Measurements from ENCODE around the gene ZNF273. TPM values are rescaled to one million over a fixed set of nuclear protein-coding genes. Genes with fewer than 3 reads are reported as not detected.

Gene ZNF273
- polyA plus RNA-seq (19.4 and 21.7 TPM in 2 replicates), polyA minus RNA-seq (23.1 and 30.7 TPM in 2 replicates)

DNA sequence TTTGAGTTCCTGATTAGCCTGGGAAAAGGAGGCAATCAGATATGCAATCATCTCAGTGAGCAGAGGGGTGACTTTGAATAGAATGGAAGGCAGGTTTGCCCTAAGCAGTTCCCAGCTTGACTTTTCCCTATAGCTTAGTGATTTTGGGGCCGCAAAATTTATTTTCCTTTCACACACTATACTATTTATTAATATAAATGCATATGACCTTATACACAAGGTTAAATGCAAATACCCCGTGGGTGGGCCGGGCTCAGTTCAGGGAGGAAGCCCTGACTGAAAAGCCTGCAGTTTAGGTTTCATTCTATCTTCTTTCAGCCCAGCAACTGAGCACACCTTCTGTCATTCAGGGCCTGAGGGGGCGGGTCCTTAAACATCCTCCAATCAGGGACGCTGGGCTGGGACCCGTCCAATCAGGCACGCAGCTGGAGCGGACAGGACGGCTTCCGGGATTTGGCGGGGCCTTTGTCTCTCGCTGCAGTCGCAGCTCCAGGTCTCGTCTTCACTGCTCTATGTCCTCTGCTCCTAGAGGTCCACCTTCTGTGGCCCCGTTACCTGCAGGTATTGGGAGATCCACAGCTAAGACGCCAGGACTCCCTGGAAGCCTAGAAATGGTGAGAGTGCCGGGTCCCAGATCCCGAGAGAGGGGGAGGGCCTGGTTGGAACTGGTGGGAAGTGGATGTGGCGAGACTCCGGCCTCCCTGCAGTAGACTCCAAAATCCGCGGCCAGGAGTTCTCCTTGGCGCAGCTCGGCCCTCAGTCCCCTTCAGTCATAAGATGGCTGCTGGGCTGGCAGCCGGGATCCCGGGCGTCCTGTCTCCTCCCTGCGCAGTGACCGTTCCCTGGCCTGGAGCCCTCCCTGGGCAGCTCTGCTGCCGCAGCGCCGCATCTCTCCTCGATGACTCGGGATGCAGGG lies at the start of gene ZNF273:
Gene ZNF273 (plus strand): TSS at position 468 of the 916 bp plus-strand sequence. CDS start 45 bp downstream, at position 513.
- no peaks in the 10 kb centered on the region for H4K20me1 ChIP-seq (ENCODE audit: insufficient read depth)
- H3K4me3 ChIP-seq (ENCODE audit: low read length): peak within 1 kb of the TSS; percentile 78
- H3K27me3 ChIP-seq (ENCODE audit: insufficient read depth, low read depth, low read length): no peaks in the 10 kb centered on the region
- H3K9me3 ChIP-seq (ENCODE audit: low read length): no peaks in the 10 kb centered on the region
- H3K79me2 ChIP-seq (replicated peaks; ENCODE audit: insufficient read depth, low read length): peaks cover 41% of the 10 kb centered on the region
- no peaks in the 10 kb centered on the region for H3K36me3 ChIP-seq (ENCODE audit: insufficient read depth, low read length)
- H3K4me2 ChIP-seq (ENCODE audit: low read length): peak within 1 kb of the TSS; percentile 86
- no peaks in the 10 kb centered on the region for H3K9me2 ChIP-seq (ENCODE audit: insufficient read depth, low read length)
- H3K27ac ChIP-seq (ENCODE audit: low read length): peak within 1 kb of the TSS; percentile 57
- no peaks in the 10 kb centered on the region for H3F3A ChIP-seq (ENCODE audit: insufficient read depth, low read length, poor library complexity, severe bottlenecking)
- H3K9ac ChIP-seq (ENCODE audit: low read length): peak within 1 kb of the TSS; percentile 73
- TF ChIP-seq, protein P1, sequence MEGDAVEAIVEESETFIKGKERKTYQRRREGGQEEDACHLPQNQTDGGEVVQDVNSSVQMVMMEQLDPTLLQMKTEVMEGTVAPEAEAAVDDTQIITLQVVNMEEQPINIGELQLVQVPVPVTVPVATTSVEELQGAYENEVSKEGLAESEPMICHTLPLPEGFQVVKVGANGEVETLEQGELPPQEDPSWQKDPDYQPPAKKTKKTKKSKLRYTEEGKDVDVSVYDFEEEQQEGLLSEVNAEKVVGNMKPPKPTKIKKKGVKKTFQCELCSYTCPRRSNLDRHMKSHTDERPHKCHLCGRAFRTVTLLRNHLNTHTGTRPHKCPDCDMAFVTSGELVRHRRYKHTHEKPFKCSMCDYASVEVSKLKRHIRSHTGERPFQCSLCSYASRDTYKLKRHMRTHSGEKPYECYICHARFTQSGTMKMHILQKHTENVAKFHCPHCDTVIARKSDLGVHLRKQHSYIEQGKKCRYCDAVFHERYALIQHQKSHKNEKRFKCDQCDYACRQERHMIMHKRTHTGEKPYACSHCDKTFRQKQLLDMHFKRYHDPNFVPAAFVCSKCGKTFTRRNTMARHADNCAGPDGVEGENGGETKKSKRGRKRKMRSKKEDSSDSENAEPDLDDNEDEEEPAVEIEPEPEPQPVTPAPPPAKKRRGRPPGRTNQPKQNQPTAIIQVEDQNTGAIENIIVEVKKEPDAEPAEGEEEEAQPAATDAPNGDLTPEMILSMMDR (IDR thresholded peaks at IDR 0.05; ENCODE audit: poor library complexity, severe bottlenecking): no peak
- no peak for TF ChIP-seq EZH2 (IDR thresholded peaks at IDR 0.05; ENCODE audit: borderline replicate concordance, insufficient read depth, low read length, poor library complexity, severe bottlenecking)
- TF ChIP-seq MXI1 (conservative IDR thresholded peaks at IDR 0.05; ENCODE audit: poor library complexity, severe bottlenecking): peak; percentile 94
- TF ChIP-seq REST (IDR thresholded peaks at IDR 0.05; ENCODE audit: borderline replicate concordance): peak; percentile 79
- no peak for TF ChIP-seq EP300 (conservative IDR thresholded peaks at IDR 0.05; ENCODE audit: poor library complexity, severe bottlenecking)
- TF ChIP-seq POLR2AphosphoS5 (IDR thresholded peaks at IDR 0.05): peak; percentile 91
- TF ChIP-seq SMC3 (conservative IDR thresholded peaks at IDR 0.05; ENCODE audit: poor library complexity): no peak
- TF ChIP-seq TAF1 (IDR thresholded peaks at IDR 0.05; ENCODE audit: low read depth): peak; percentile 54
- TF ChIP-seq RAD21 (conservative IDR thresholded peaks at IDR 0.05): no peak
- peak within 1 kb of the TSS; percentile 41 for H2AFZ ChIP-seq (ENCODE audit: low read depth, low read length)

GRCh38 chr7:64853679-64854078 lies 49.4 kb upstream of the ZNF273 start:
- H3K9me2 ChIP-seq (ENCODE audit: insufficient read depth, low read length): no peaks in the 10 kb centered on the region
- H3K36me3 ChIP-seq (ENCODE audit: insufficient read depth, low read length): no peaks in the 10 kb centered on the region
- H3K4me2 ChIP-seq (ENCODE audit: low read length): no peak overlapping the region
- H3K9me3 ChIP-seq (ENCODE audit: low read length): no peaks in the 10 kb centered on the region
- no peaks in the 10 kb centered on the region for H4K20me1 ChIP-seq (ENCODE audit: insufficient read depth)
- no peak overlapping the region for H2AFZ ChIP-seq (ENCODE audit: low read depth, low read length)
- H3K9ac ChIP-seq (ENCODE audit: low read length): no peak overlapping the region
- no peak overlapping the region for H3K27ac ChIP-seq (ENCODE audit: low read length)
- no peak overlapping the region for H3K4me3 ChIP-seq (ENCODE audit: low read length)
- no peak for TF ChIP-seq MXI1 (conservative IDR thresholded peaks at IDR 0.05; ENCODE audit: poor library complexity, severe bottlenecking)
- TF ChIP-seq EP300 (conservative IDR thresholded peaks at IDR 0.05; ENCODE audit: poor library complexity, severe bottlenecking): no peak
- no peak for TF ChIP-seq TAF1 (IDR thresholded peaks at IDR 0.05; ENCODE audit: low read depth)
- no peak for TF ChIP-seq SMC3 (conservative IDR thresholded peaks at IDR 0.05; ENCODE audit: poor library complexity)
- H3K79me2 ChIP-seq (replicated peaks; ENCODE audit: insufficient read depth, low read length): no peaks in the 10 kb centered on the region
- no peaks in the 10 kb centered on the region for H3K27me3 ChIP-seq (ENCODE audit: insufficient read depth, low read depth, low read length)
- H3F3A ChIP-seq (ENCODE audit: insufficient read depth, low read length, poor library complexity, severe bottlenecking): no peaks in the 10 kb centered on the region
